ENCODE measurements around the gene MEF2A.
"Not testable (repeated sequence)": the region's sequence is repeated elsewhere in the genome, so short reads cannot be mapped to it uniquely, and the experiment has no call there.

MEF2A gene

DNA sequence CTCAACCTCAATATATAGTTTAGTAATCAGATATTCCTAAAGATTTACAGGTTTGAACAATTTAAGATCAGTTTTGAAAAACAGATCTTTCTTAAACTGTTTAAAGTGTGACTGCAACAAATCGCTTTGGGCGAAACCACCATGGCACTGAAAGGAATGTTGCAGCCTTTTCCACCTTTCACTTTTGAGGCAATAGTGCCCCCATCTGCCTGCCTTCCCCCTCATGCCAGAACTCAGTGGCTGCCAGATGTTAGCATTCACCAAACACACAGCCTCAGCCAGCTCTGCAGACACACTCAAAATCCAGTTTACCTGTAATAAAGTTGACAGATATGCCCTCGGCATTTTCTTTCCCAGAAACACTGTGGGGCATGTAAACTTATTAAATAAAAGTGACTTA lies 164.1 kb downstream of the MEF2A start:
- DNase-seq (ENCODE audit: low read depth), result peak; percentile 68
- TF ChIP-seq, protein P1, sequence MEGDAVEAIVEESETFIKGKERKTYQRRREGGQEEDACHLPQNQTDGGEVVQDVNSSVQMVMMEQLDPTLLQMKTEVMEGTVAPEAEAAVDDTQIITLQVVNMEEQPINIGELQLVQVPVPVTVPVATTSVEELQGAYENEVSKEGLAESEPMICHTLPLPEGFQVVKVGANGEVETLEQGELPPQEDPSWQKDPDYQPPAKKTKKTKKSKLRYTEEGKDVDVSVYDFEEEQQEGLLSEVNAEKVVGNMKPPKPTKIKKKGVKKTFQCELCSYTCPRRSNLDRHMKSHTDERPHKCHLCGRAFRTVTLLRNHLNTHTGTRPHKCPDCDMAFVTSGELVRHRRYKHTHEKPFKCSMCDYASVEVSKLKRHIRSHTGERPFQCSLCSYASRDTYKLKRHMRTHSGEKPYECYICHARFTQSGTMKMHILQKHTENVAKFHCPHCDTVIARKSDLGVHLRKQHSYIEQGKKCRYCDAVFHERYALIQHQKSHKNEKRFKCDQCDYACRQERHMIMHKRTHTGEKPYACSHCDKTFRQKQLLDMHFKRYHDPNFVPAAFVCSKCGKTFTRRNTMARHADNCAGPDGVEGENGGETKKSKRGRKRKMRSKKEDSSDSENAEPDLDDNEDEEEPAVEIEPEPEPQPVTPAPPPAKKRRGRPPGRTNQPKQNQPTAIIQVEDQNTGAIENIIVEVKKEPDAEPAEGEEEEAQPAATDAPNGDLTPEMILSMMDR (IDR thresholded peaks at IDR 0.05; ENCODE audit: low read length, missing control alignments), result peak; percentile 60
- no peak overlapping the region for H3K4me3 ChIP-seq (replicated peaks; ENCODE audit: low read depth, low read length)

DNA sequence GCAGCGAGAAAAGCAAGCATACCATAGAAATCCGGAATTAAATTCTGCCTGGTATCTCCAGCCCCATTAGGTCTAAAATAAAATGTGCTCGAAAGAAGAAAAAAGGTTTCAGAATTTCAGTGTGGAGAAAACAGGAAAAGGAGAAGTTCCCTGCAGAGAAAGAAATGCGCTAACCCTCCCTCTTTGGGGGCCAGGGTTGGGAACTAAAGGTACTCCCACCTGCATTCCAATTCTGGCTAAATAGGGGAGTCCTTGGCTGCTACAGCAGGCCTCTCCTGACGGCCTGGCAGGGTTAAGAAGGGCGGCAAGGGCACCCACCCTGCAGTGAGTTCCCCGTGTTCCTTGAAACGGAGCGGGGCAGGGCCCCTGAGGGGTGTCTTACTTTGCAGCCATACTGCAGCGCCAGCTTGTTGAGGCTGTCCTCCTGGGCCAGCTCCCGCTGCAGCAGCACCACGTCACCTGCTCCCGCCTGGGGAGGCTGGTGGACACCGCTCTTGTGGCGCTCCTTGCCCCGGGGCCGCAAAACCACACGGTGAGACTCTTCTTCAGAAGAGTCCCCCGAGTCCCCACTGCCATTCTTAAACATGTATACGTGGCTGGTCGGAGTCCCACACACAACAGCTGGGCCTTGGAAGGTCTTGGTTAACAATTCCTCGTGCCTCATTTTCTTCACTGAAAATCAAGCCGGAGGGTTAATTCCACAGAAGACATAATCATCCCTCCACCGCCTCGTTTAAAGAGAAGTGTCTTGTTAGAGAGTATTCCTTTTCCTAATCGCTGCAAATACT lies 165.7 kb downstream of the MEF2A start:
- no peak for DNase-seq (ENCODE audit: low read depth)
- H3K4me3 ChIP-seq (replicated peaks; ENCODE audit: low read depth, low read length), result peak overlapping the region; percentile 78
- TF ChIP-seq, protein P1 (IDR thresholded peaks at IDR 0.05; ENCODE audit: low read length, missing control alignments), result no peak

DNA sequence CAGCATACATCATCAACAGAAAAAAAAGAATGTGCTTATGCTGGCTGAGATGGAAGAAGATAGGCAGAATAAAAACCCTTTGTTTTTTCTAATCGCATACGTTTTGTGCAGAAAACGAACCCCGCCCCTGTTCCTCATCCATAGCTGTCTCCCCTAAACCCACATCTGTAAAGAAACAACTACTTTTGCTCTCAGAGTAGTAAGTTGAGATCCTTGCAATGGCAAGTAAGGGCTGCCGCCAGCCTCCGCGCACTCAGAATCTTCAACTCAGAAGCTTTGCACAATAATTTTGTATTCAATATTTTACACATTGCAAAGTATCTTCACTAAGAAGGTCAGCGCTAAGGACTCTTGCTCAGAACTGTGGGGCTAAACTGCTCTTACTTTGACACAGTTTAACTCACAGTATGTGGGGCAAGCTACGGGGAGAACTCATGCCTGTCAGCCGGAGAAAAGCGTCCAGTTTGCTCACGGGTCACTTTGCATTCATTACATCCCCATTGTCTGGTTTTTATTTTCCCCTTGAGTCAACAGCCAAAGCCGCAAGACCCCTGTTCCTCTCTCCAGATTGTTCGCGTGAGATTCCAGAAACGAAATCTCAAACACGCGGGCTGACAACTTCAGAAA lies 166.5 kb downstream of the MEF2A start:
- TF ChIP-seq, protein P1 (IDR thresholded peaks at IDR 0.05; ENCODE audit: low read length, missing control alignments), result no peak
- peak overlapping the region; percentile 78 for H3K4me3 ChIP-seq (replicated peaks; ENCODE audit: low read depth, low read length)

DNA sequence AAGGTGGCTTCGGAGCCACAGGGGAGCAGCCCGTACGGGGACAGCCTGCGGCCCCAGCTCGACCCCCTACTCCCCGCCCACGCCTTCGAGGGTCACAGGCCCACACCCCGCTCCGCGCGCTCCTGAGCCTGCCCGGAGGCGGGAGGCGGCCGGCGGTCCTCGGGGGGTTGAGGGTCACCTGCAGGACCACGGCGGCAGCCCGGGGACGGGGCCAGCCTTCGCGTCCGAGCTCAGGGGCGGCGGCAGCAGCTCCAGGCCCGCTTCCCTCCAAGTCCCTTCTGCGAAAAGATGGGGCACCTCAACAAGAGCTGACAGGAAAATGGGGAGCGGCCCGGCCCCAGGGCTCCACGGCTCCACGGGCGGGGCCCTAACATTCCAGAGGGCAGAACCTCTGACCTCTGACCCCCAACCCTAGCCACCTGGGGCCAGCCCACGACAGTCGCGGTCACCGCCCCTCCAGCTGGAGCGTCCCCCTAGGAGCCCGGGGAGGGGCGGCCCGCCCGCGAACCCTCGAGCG lies 167.0 kb downstream of the MEF2A start:
- DNase-seq (ENCODE audit: low read depth), result no peak
- TF ChIP-seq, protein P1 (IDR thresholded peaks at IDR 0.05; ENCODE audit: low read length, missing control alignments), result no peak
- H3K4me3 ChIP-seq (replicated peaks; ENCODE audit: low read depth, low read length), result peak overlapping the region; percentile 78

More for the DNA sequence above, 166.5 kb downstream of the MEF2A start:
- peak; percentile 49 for DNase-seq (ENCODE audit: low read depth)

DNA sequence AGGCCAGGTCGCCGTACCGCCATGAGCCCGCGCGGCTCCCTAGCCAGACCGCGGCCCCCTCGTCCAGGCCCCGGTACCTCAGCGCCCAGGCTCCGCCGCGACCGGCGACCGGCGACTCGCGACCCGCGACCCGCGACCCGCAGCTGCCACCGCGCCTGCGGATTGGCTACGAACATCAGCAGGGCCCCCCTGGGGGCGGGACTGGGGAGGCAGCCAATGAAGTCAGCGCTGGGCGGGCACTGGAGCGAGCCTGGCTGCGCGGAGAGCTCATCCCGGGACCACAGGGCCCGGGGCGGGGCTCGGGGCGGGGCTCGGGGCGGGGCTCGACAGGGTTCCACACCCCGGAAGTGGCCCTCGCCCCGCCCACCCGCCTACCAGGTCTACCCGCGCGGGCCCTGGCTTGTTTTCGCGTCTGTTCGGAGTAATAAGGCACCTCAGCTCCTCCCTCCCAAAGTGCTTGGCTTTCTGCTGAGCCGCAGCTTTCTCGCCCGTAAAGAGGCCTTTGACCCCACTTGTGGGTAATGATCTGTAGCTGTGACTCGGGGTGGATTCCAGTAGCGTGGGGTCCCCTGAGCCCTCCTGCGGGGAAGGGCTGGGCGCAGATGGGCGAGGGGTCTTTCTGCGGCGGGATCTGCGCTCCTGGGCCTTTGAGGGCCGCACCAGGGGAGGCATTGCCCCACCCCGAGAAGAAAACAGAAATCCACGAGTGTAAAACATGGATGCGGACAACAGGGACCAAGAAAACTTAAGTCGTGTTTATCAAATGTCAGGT lies 167.7 kb downstream of the MEF2A start, which contains the start of gene LYSMD4:
LYSMD4 (minus strand) TSS at position 170 of the 772 bp plus-strand sequence. CDS start 1,438 bp downstream, outside the sequence.
- H3K4me3 ChIP-seq (replicated peaks; ENCODE audit: low read depth, low read length), result peak within 1 kb of the TSS; percentile 78
- TF ChIP-seq, protein P1 (IDR thresholded peaks at IDR 0.05; ENCODE audit: low read length, missing control alignments), result no peak
- DNase-seq (ENCODE audit: low read depth), result peak; percentile 93

DNA sequence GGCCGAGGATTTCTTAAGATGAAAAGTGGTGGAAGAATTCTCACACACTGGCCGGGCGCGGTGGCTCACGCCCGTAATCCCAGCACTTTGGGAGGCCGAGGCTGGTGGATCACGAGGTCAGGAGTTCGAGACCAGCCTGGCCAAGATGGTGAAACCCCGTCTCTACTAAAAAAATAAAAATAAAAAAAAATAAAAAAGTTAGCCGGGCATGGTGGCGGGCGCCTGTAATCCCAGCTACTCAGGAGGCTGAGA lies 168.2 kb downstream of the MEF2A start:
- H3K4me3 ChIP-seq (replicated peaks; ENCODE audit: low read depth, low read length), result not testable (repeated sequence)

DNA sequence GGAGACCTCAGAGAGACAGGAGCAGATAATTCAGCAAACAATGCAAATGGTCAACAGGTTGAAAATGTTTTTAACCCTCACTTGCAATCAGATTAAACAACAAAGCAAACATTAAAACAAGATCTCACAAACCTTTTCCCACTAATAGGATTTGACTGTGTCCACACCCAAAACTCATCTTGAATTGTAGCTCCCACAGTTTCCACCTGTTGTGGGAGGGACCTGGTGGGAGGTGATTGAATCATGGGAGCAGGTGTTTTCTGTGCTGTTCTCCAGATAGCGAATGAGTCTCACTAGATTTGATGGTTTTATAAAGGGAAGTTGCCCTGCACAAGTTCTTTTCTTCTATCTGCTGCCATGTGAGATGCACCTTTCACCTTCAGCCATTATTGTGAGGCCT lies 168.8 kb downstream of the MEF2A start:
- TF ChIP-seq, protein P1 (IDR thresholded peaks at IDR 0.05; ENCODE audit: low read length, missing control alignments), result no peak
- H3K4me3 ChIP-seq (replicated peaks; ENCODE audit: low read depth, low read length), result no peak overlapping the region
- no peak for DNase-seq (ENCODE audit: low read depth)

More for the DNA sequence above, 168.2 kb downstream of the MEF2A start:
- not testable (repeated sequence) for DNase-seq (ENCODE audit: low read depth)

Data from fibroblast of pulmonary artery (primary cell).